ENCODE data around the gene WDR82.

The WDR82 gene

DNA sequence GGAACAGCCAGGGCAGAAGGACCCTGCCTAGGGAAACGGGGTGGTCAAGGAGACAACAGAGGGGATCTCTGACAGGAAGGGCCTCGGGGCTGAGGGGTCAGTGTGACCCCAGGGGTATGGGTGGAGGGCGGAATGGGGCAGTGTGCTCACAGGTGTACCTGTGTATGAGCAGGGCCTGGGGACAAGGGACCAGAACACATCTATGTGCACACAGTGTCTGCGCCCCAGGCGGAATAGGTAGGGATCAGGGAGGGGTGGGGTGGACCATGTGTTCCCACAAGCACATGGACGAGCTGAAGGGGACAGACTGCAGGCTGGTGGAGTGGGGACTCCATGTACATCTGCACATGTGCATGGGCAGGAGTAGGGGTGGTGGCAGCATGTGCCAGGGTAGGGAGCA lies 48.0 kb downstream of the WDR82 start:
- Histone ChIP-seq H3K9me3 (ENCODE audit: insufficient read depth, low read depth, low read length) (no peaks in the 10 kb centered on the region), H3K9ac (ENCODE audit: low read depth, low read length) (no peak overlapping the region), H3K36me3 (ENCODE audit: insufficient read depth, low read depth, low read length) (peaks cover 32% of the 10 kb centered on the region), H3K4me1 (ENCODE audit: insufficient read depth, low read length) (no peaks in the 10 kb centered on the region), H3K4me3 (ENCODE audit: low read length) (no peak overlapping the region), H3K27me3 (ENCODE audit: insufficient read depth, low read length) (no peaks in the 10 kb centered on the region), H3K27ac (ENCODE audit: low read length) (no peak overlapping the region)

DNA sequence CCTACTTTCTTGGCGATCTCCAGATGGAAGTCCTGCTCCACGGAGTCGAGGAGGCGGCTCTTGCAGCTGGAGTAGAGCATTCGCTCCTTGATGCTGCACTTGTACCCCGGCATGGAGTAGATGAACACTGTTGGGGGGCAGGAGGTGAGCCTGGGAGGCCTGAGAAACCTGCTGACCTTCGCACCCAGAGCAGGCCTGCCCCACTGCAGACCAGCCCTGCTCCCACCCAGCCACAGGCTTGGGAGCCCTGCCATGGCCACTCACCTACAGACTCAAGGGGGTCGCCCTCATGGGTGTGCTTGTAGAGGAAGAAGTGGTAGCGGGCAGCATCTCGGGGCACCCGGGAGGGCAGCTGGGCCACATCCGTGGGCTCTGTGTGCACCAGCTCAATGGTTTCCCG lies 48.8 kb downstream of the WDR82 start:
- Histone ChIP-seq H3K9ac (ENCODE audit: low read depth, low read length) (no peak overlapping the region), H3K27ac (ENCODE audit: low read length) (no peak overlapping the region), H3K9me3 (ENCODE audit: insufficient read depth, low read depth, low read length) (no peaks in the 10 kb centered on the region), H3K4me1 (ENCODE audit: insufficient read depth, low read length) (no peaks in the 10 kb centered on the region), H3K4me3 (ENCODE audit: low read length) (no peak overlapping the region), H3K36me3 (ENCODE audit: insufficient read depth, low read depth, low read length) (peaks cover 32% of the 10 kb centered on the region), H3K27me3 (ENCODE audit: insufficient read depth, low read length) (no peaks in the 10 kb centered on the region)

- Histone ChIP-seq H3K4me3 (ENCODE audit: low read length) (no peak overlapping the region), H3K9me3 (ENCODE audit: insufficient read depth, low read depth, low read length) (no peaks in the 10 kb centered on the region), H3K4me1 (ENCODE audit: insufficient read depth, low read length) (no peaks in the 10 kb centered on the region), H3K9ac (ENCODE audit: low read depth, low read length) (no peak overlapping the region), H3K27me3 (ENCODE audit: insufficient read depth, low read length) (no peaks in the 10 kb centered on the region), H3K27ac (ENCODE audit: low read length) (no peak overlapping the region), H3K36me3 (ENCODE audit: insufficient read depth, low read depth, low read length) (peaks cover 29% of the 10 kb centered on the region)
Measured at GRCh38 chr3:52228751-52229291, 49.6 kb downstream of the WDR82 start.

DNA sequence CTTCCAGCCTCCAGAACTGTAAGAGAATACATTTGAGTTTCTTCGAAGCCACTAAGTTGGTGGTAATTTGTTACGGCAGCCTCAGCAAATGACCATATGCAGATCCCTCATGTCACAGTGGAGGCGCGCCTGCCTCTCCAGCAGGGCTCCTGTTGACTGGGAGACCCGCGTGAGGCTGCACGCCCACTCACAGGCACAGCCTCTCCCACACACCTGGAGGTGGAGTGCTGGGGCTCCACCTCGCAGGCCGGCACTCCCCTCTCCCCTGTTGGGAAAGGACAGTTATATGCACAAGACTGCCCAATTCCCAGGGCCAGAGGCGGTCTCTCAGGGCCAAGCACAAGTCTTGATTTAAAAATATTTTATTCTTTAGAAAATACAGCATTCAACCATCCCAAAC lies 50.2 kb downstream of the WDR82 start:
- Histone ChIP-seq H3K27ac (ENCODE audit: low read length) (no peak overlapping the region), H3K36me3 (ENCODE audit: insufficient read depth, low read depth, low read length) (peaks cover 29% of the 10 kb centered on the region), H3K9me3 (ENCODE audit: insufficient read depth, low read depth, low read length) (no peaks in the 10 kb centered on the region), H3K9ac (ENCODE audit: low read depth, low read length) (no peak overlapping the region), H3K4me1 (ENCODE audit: insufficient read depth, low read length) (no peaks in the 10 kb centered on the region), H3K4me3 (ENCODE audit: low read length) (no peak overlapping the region), H3K27me3 (ENCODE audit: insufficient read depth, low read length) (no peaks in the 10 kb centered on the region)

GRCh38 chr3:52227766-52228165 lies 50.7 kb downstream of the WDR82 start:
- Histone ChIP-seq H3K9ac (ENCODE audit: low read depth, low read length) (no peak overlapping the region), H3K4me3 (ENCODE audit: low read length) (no peak overlapping the region), H3K27ac (ENCODE audit: low read length) (no peak overlapping the region), H3K9me3 (ENCODE audit: insufficient read depth, low read depth, low read length) (no peaks in the 10 kb centered on the region), H3K36me3 (ENCODE audit: insufficient read depth, low read depth, low read length) (peaks cover 29% of the 10 kb centered on the region), H3K27me3 (ENCODE audit: insufficient read depth, low read length) (no peaks in the 10 kb centered on the region), H3K4me1 (ENCODE audit: insufficient read depth, low read length) (no peaks in the 10 kb centered on the region)

DNA sequence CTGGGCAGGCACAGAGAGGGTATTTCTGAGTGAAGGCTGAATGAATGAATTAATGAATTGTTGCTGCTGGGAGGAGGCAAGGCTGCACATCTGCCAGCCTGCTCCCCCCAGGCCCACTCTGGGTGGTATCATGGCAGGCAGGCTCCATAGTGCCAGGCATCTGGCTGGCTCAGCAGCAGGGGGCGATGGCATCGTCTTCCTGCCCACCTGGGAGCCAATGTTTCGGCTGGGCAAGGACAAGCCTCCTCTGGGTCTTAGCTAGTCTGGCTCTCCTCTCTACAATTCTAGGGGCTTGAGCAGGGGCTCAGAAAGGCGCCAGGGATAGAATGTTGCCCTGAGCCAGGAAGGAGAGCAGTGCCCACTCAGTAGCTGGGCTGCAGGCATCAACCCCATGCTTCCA lies 51.3 kb downstream of the WDR82 start:
- H3K4me1 ChIP-seq (ENCODE audit: insufficient read depth, low read length): no peaks in the 10 kb centered on the region
- no peaks in the 10 kb centered on the region for H3K9me3 ChIP-seq (ENCODE audit: insufficient read depth, low read depth, low read length)
- no peaks in the 10 kb centered on the region for H3K27me3 ChIP-seq (ENCODE audit: insufficient read depth, low read length)
- no peak overlapping the region for H3K4me3 ChIP-seq (ENCODE audit: low read length)
- no peak overlapping the region for H3K9ac ChIP-seq (ENCODE audit: low read depth, low read length)
- no peak overlapping the region for H3K27ac ChIP-seq (ENCODE audit: low read length)
- H3K36me3 ChIP-seq (ENCODE audit: insufficient read depth, low read depth, low read length): peaks cover 29% of the 10 kb centered on the region

DNA sequence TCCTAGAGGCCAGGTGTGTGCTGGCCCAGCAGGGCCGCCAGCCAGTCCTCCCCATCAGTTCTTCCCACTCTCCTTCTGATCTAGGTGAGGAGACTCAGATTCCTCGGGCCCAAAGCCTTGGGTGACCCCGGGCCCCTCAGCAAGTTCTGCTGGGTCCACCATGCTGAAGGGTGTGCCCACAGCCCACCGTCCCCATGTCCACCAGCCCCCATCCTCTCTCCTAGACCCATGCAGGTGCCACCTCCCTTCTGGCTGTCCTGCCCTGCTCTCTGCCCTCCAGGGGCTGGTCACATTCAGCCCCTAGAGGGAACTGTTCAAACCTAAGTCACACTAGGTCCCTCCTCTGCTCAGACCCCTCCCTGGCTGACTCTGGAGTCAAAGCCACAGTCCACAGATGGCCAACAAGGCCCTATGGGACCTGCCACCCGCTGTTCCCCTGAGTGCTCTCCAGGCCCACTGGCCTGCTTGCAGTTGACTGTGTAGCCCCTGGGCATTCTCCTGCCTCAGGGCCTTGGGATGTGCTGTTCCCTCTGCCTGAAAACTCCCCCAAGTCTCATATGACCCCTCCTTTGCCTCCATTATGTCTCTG lies 52.1 kb downstream of the WDR82 start:
- peaks cover 28% of the 10 kb centered on the region for H3K36me3 ChIP-seq (ENCODE audit: insufficient read depth, low read depth, low read length)
- H3K9ac ChIP-seq (ENCODE audit: low read depth, low read length): no peak overlapping the region
- H3K9me3 ChIP-seq (ENCODE audit: insufficient read depth, low read depth, low read length): no peaks in the 10 kb centered on the region
- H3K27ac ChIP-seq (ENCODE audit: low read length): no peak overlapping the region
- H3K4me1 ChIP-seq (ENCODE audit: insufficient read depth, low read length): no peaks in the 10 kb centered on the region
- no peaks in the 10 kb centered on the region for H3K27me3 ChIP-seq (ENCODE audit: insufficient read depth, low read length)
- H3K4me3 ChIP-seq (ENCODE audit: low read length): no peak overlapping the region

GRCh38 chr3:52225452-52226228 lies 52.8 kb downstream of the WDR82 start, which contains the start of gene TLR9:
Gene TLR9 (minus strand): TSS chr3:52225645. CDS start chr3:52225529, 116 bp downstream.
- Histone ChIP-seq H3K27me3 (ENCODE audit: insufficient read depth, low read length) (no peaks in the 10 kb centered on the region), H3K4me3 (ENCODE audit: low read length) (no peak within 1 kb of the TSS), H3K4me1 (ENCODE audit: insufficient read depth, low read length) (no peaks in the 10 kb centered on the region), H3K9ac (ENCODE audit: low read depth, low read length) (no peak within 1 kb of the TSS), H3K9me3 (ENCODE audit: insufficient read depth, low read depth, low read length) (no peaks in the 10 kb centered on the region), H3K27ac (ENCODE audit: low read length) (no peak within 1 kb of the TSS), H3K36me3 (ENCODE audit: insufficient read depth, low read depth, low read length) (peaks cover 21% of the 10 kb centered on the region)

DNA sequence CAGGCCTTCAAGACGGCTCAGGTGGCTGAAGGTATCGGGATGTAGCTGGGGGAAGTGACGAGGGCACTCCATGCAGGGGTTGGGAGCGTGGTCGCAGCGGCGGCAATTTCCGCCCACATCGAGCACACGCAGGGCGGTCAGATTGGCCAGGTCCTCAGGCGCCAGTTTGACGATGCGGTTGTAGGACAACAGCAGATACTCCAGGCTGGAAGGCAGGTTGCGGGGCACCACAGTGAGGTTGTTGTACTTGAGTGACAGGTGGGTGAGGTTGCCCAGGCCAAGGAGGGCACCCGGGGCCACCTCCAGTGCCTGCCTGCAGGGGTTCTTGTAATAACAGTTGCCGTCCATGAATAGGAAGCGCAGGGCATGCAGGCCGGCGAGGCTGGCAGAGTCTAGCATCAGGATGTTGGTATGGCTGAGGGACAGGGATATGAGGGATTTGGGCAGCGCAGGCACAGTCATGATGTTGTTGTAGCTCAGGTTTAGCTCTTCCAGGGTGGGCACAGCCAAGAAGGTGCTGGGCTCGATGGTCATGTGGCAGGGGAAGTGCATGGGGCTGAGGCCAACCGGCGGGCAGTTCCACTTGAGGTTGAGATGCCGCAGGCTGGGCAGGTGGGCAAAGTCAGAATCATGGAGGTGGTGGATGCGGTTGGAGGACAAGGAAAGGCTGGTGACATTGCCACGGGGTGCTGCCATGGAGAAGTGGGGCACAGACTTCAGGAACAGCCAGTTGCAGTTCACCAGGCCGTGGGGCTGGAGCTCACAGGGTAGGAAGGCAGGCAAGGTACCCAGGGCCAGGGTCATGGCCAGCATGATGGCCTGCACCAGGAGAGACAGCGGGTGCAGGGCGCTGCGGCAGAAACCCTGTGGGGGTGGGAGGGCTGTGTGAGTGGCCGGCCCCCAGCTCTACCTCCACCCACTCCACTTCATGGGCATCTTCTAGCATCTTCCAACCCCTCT lies 54.7 kb downstream of the WDR82 start:
- H3K27me3 ChIP-seq (ENCODE audit: insufficient read depth, low read length): no peaks in the 10 kb centered on the region
- 0 out of 2 replicates have a peak, but pooled peaks cover 3% of the 10 kb centered on the region for H3K36me3 ChIP-seq (ENCODE audit: insufficient read depth, low read depth, low read length)
- H3K4me3 ChIP-seq (ENCODE audit: low read length): no peak overlapping the region
- H3K4me1 ChIP-seq (ENCODE audit: insufficient read depth, low read length): no peaks in the 10 kb centered on the region
- H3K27ac ChIP-seq (ENCODE audit: low read length): no peak overlapping the region
- H3K9me3 ChIP-seq (ENCODE audit: insufficient read depth, low read depth, low read length): no peaks in the 10 kb centered on the region
- no peak overlapping the region for H3K9ac ChIP-seq (ENCODE audit: low read depth, low read length)

GRCh38 chr3:52222319-52223221 lies 55.9 kb downstream of the WDR82 start:
- Histone ChIP-seq H3K9me3 (ENCODE audit: insufficient read depth, low read depth, low read length) (no peaks in the 10 kb centered on the region), H3K27me3 (ENCODE audit: insufficient read depth, low read length) (no peaks in the 10 kb centered on the region), H3K4me3 (ENCODE audit: low read length) (no peak overlapping the region), H3K27ac (ENCODE audit: low read length) (no peak overlapping the region), H3K9ac (ENCODE audit: low read depth, low read length) (no peak overlapping the region), H3K36me3 (ENCODE audit: insufficient read depth, low read depth, low read length) (no peaks in the 10 kb centered on the region), H3K4me1 (ENCODE audit: insufficient read depth, low read length) (no peaks in the 10 kb centered on the region)
